ENCODE measurements around the gene RELN.
"Not testable (repeated sequence)": the region's sequence is repeated elsewhere in the genome, so short reads cannot be mapped to it uniquely, and the experiment has no call there.

RELN gene

GRCh38 chr7:103833401-103833800 lies 156.1 kb downstream of the RELN start:
- no peak for DNase-seq (ENCODE audit: low read depth)

GRCh38 chr7:103832438-103832837 lies 157.0 kb downstream of the RELN start:
- no peak for DNase-seq (ENCODE audit: low read depth)

- no peak for DNase-seq (ENCODE audit: low read depth)
Observed at GRCh38 chr7:103824251-103824650, 165.2 kb downstream of the RELN start.

DNA sequence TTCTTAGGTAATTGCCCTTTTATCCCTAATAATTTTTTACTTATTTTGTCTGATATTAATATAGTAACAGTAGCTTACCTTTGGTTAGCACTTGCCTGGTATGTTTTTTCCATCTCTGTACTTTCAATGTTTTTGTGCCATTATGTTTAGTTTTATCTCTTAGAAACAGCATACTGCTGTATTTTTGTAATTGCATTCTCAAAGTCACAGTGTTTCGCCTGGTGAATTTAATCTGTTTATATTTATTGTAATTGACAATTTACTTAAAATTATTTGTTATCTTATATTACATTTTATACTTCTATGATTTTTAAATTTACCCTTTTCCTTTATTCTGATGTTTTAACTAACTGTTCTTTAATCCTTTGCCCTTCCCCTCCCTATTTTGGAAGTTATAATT lies 166.4 kb downstream of the RELN start:
- no peak for DNase-seq (ENCODE audit: low read depth)

GRCh38 chr7:103821092-103821491 lies 168.4 kb downstream of the RELN start:
- no peak for DNase-seq (ENCODE audit: low read depth)

- DNase-seq (ENCODE audit: low read depth): not testable (repeated sequence)
Observed at GRCh38 chr7:103815972-103816371, 173.5 kb downstream of the RELN start.

GRCh38 chr7:103813970-103814369 lies 175.5 kb downstream of the RELN start:
- no peak for DNase-seq (ENCODE audit: low read depth)

GRCh38 chr7:103811997-103812396 lies 177.5 kb downstream of the RELN start:
- DNase-seq (ENCODE audit: low read depth): no peak

DNA sequence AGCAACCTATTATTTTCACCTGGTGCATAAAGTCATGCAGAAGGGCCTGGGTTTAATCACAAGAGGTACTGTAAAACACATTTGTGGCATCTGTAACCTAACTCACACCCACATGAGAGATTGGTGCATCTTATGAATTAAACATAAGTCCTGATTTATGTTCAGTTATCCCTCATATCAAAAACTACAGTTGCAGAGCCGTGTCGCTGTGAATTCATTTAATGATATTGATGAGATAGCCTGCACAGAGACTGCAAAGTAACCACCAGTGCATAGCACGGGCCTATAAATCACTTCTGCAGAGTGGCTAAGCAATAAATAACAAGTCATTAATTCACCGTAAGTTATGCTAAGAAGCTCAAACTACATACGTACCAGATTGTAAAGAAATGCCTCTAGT lies 178.2 kb downstream of the RELN start:
- DNase-seq (ENCODE audit: low read depth): no peak

DNA sequence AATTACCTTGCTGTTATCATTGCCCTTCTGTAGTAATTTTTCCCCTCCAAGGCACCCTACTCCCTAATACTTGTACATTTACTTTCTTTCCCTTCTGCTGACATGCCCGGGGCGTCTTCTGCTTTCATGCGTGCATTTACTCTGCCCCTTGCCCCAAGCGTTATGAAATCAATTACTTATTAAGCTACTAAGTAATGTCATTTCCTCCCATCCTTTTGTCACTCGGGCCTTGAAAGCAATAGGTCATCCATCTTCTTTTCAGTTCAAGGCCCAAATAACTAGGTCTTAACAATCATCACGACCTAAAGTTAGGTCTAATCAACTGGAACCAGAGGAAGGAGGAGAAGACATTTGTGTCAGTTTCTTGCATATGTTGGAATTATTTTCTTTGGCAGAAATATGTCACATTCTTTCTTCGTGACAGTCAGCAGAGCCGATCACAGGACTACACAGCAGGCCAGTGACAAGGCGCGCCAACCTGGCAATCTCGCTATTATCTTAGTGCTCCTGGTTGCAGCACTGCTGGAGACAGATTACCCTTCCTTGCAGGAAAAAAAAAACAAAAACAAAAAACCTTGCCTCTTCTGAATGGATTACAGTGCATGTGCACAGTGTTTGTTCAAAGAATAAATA lies 179.2 kb downstream of the RELN start:
- no peak for DNase-seq (ENCODE audit: low read depth)

DNA sequence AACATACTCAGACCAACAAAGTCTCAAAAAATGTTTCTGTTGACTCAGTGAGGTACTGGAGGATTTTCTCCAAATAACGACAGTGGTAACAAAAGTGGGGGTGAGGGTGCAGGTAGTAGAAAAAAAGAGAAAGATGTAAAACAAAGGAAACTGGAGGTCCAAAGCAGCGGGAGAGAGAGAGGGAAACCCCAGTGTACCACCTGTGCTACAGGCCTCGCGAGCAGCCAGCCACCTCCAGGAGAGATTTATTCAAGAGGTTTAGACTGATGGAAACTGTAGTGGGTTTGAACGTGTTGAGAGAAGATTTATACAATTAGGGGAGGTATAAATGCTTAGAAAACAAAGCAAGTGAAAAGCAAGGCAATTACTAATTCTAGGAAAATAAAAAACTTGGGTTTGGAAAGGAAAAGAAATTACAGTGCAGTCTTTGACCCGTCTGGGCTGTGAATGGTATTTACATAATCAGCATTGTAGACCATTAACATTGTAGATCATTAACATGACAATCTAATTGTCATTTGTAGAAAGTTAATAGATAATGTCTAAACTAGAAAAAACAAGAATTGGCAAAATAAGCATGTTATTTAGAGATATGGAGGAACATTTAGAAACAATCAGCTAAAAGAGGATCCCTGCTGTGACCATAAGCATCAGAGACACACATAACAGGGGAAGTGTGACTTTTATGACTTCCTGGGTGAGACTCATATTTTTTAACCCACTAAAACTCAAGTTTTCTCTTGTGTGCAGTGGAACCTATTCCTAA lies 180.0 kb downstream of the RELN start:
- DNase-seq (ENCODE audit: low read depth): no peak

- DNase-seq (ENCODE audit: low read depth): peak; percentile 1
Observed at GRCh38 chr7:103805346-103805745, 184.1 kb downstream of the RELN start.

DNA sequence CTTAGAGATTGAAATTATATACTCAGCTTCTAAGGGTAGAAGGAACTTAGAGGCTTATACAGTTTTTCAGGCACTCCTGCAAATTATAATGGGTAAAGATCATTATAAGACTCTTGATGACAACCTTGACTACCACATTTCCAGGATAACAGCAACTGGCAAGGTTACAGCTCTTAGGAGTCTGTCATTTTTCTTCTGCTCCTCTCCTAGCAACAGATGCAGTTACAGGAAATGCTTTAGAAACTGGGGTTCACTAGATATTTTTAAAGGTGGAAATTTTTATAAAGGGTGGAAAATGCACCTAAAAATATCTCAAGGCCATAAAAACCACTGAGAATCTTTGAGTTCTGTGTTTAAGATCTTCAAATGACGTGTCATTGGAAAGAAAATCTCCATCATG lies 185.8 kb downstream of the RELN start:
- DNase-seq (ENCODE audit: low read depth): no peak

GRCh38 chr7:103799298-103799697 lies 190.2 kb downstream of the RELN start:
- no peak for DNase-seq (ENCODE audit: low read depth)

GRCh38 chr7:103797647-103798307 lies 191.7 kb downstream of the RELN start:
- no peak for DNase-seq (ENCODE audit: low read depth)

- DNase-seq (ENCODE audit: low read depth): no peak
Observed at GRCh38 chr7:103796327-103796962, 193.0 kb downstream of the RELN start.

DNA sequence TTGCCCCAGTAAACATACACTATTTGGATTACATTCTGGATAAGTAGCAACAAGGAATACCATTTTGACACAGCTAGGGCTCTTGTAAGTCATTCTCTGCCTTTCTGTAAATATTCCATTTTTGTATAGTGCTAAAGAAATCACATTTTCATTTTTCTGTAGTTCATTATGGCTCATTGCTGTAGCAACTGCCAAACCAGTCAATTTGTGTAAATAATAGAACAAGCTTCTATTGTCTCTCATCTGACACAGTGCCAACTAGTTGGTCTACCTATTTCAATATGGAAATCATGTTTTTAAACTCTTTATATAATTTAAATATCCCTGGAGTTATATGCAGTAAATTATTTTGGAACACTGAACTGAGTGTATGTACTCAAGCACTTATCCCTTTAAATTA lies 193.7 kb downstream of the RELN start:
- no peak for DNase-seq (ENCODE audit: low read depth)

- DNase-seq (ENCODE audit: low read depth): no peak
Observed at GRCh38 chr7:103795107-103795506, 194.4 kb downstream of the RELN start.

- DNase-seq (ENCODE audit: low read depth): no peak
Observed at GRCh38 chr7:103794424-103794823, 195.0 kb downstream of the RELN start.

DNA sequence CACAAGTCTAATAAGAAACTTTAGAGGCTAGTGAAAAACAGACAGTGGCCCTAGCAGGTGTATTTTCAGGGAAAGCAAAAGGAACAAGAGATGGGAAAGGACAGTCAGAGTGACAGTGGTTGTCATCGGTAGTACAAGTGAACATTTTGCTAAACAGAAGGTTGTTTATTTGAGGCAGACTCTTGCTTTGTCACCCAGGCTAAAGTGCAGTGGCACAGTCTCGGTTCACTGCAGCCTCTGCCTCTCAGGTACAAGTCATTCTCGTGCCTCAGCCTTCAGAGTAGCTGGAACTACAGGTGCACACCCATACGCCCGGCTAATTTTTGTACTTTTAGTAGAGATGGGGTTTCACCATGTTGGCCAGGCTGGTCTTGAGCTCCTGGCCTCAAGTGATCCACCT lies 195.8 kb downstream of the RELN start:
- DNase-seq (ENCODE audit: low read depth): no peak

GRCh38 chr7:103791894-103792293 lies 197.6 kb downstream of the RELN start:
- no peak for DNase-seq (ENCODE audit: low read depth)

DNA sequence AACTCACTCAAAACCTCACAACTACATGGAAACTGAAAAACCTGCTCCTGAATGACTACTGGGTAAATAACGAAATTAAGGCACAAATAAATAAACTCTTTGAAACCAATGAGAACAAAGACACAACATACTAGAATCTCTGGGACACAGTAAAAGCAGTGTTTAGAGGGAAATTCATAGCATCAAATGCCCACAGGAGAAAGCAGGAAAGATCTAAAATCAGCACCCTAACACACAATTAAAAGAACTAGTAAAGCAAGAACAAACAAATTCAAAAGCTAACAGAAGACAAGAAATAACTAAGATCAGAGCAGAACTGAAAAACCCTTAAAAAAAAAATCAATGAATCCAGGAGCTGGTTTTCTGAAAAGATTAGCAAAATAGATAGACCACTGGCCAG lies 202.4 kb downstream of the RELN start:
- DNase-seq (ENCODE audit: low read depth): not testable (repeated sequence)

Measured in non-pigmented ciliary epithelial cell (primary cell).